HG03439 (cell line): ENCODE data around the gene QKI.
"Not testable (repeated sequence)": the region's sequence is repeated elsewhere in the genome, so short reads cannot be mapped to it uniquely, and the experiment has no call there.

Experiments
- ATAC-seq: cut with Tn5 transposase; IDR thresholded peaks from one replicate; pipeline ENCODE4 v1.9.1; 2021; ENCODE audit warnings: mild to moderate bottlenecking, moderate library complexity; ENCODE audit not compliant: unreplicated experiment

QKI gene

DNA sequence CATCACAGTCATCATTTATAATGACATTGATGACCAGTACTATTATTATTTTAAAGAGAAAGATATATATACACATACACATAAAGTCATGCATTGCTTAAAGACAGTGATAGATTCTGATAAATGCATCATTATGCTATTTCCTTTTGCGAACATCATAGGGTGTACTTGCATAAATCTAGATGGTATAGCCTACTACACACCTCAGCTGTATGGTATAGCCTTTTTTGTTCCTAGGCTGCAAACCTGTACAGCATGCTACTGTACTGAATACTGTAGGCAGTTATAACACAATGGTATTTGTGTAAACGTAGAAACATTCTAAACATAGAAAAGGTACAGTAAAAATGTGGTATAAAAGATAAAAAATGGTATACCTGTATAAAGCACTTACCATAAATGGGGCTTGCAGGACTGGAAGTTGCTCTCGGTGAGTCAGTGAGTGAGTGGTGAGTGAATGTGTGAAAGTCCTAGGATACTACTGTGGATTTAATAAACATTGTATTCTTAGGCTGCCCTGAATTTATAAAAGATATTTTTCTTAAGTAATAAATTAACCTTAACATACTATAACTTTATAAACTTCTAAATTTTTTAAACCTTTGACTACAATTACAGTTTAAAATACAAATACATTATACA lies 23.9 kb downstream of the QKI start:
- ATAC-seq: no peak

DNA sequence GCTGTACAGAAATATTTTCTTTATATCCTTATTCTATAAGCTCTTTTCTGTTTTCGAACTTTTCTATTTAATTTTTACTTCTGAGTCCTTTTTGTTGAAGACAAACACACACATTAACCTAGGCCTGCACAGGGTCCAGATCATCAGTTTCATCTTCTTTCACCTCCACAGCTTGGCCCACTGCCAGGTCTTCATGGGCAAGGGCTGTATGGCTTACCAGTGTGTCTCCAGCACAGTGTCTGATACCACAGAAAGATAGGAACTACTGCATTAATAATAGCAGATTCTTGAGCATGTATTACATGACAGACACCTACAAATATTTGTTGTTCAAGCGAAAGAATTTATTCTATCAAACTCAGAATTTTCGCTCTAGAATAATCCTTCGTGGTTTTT lies 24.4 kb downstream of the QKI start:
- ATAC-seq: no peak

GRCh38 chr6:163439390-163439789 lies 24.9 kb downstream of the QKI start:
- ATAC-seq: not testable (repeated sequence)

DNA sequence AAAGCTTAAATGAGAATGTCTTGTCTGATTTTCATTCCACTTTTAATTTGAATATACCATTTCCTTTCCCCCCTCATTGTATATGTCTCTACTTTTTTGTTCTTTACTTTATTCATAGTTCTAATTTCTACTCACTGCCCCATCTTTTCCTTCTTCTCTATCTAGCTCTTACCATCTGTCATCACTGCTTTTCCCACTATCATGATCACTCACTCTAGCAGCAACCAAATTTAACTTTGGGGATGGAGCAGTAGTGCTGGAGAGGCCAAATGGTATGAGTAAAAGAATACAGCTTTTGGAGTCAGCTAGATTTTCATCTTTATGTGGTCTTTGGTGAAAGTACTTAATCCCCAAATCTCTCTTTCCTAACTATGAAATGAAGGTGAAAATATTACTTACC lies 25.5 kb downstream of the QKI start:
- ATAC-seq: no peak

- no peak for ATAC-seq
Observed at GRCh38 chr6:163442336-163442735, 27.8 kb downstream of the QKI start.

DNA sequence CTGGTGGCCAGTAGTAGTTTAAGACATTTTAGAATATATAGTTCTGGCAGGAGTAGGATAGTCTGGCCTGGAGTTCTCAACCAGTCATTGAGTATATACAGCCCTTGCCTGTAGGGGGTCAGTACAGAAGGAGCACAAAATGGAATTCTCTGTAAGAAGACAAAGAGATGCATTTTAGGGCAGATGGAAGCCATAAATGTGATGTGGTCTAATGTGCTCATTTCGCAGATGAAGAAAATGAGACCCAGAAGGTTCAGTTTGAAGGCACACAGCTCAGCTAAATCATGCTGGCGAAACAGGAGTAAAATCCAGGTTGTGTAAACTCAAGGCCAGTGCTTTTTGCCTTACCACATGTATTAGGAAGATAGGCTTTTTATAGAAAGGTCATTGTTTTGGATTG lies 29.6 kb downstream of the QKI start:
- no peak for ATAC-seq

GRCh38 chr6:163446549-163446948 lies 32.0 kb downstream of the QKI start:
- ATAC-seq: no peak

DNA sequence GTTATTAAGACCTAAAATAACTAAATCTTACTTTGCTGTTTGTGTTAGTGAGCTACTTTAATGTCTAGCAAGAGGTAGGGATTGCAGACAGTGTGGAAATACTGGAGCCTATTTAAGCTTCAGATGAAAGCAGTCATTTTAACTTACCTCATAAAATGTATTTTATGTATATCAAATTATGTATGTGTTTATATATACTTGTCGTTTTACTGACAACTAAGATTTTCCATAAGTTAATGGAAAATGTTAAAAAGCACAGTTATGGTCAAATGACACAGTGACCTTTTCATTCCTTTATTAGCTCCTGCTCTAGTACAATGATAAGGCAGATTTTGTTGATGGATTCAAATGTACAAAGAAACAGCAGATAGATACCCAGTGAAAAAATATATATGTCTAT lies 34.6 kb downstream of the QKI start:
- ATAC-seq: no peak

- ATAC-seq: no peak
Observed at GRCh38 chr6:163454425-163454824, 39.9 kb downstream of the QKI start.

DNA sequence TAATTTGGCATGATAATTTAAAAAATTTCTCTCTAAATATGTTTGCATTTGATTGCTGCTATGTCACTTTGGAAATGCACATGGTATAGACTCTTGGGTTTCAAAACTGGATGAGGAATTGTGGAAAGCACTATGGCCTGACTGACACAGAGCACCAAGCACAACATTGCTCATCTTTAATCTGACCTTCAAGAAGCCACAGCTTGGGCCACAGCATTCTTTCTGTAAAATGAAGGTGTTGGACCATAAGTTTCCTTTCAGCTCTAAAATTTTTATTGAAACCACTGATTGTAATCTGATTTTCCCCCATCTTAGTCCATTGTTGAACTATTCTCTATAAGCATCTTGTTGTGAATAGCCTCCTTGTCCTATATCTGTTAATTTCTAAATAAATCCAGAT lies 41.0 kb downstream of the QKI start:
- no peak for ATAC-seq

DNA sequence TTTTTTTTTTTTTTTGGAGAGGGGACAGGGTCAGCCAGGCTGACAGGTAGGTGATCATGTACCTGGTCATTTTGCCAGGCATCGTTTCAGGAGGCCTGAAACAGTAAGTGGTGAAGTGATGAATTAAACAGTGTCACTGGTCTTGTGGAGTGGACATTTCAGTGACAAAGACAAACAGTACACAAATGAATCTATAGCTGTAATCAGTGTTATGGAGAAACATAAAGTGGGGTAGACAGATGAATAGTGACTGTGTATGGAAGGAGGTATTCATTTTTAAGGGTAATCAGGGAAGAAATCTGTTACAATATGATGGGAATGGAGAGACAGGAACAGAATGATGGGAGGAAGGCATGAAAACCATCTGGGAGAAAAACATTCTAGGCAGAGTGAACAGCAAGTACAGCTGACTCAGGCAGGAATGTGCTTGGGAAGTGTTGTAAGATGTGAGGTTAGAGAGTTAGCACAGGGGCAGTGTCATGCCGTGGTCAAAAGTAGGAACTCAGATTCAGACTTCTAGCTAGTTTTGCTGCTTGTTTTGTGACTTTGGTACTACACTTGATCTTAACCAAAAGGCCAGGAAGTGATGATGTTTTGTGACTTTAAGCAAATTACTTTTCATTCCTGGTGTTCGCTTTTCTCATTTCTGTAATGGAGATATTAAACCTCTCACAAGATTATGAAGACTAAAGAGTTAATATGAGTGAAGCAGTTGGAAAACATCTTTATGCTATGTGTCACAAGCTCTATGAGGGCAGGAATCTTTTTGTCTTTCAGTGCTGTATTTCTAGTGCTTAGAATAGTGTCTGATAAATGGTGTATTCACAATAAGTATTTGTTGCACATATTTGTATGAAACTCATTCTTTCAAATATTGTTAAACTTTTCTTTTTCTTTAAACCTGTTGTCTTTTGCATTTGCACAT lies 43.4 kb downstream of the QKI start:
- ATAC-seq: no peak

DNA sequence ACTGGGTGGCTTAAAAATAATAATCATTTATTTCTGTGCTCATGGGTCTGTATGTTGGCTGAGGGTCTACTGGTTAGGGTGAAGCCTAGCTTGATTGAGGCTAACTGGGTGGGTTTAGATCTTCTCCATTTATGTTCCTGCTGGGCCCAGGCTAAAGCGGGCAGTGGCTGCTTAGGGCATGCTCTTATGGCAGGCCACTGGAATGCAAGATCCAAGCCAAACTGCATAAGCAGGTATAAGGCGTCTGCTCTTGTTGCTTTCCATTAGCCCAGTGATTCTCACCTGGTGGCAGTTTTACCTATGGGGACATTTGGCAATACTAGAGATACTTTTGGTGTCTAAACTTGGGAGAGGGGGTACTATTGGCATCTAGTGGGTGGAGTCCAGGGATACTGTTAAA lies 44.5 kb downstream of the QKI start:
- ATAC-seq: no peak

DNA sequence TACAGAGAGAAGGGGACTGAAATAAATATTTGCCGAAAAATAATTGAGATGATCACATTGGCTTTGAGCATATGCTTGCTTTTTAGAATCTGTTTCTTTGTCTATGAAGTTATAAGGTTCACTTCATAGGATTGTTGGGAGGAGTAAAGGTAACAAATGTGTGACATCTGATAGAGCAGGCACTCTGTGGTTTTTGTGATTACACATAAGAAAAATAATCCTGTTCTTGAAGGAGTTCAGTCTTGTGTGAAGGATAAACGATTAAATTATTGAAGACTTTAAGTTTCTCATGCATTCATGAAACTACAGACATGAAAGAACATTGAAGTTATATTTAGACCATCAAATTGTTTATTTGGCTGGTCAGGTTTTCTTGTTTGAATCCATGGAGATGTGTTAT lies 45.0 kb downstream of the QKI start:
- ATAC-seq: no peak

GRCh38 chr6:163460307-163460782 lies 45.8 kb downstream of the QKI start:
- peak; percentile 93 for ATAC-seq

GRCh38 chr6:163461696-163462095 lies 47.2 kb downstream of the QKI start:
- no peak for ATAC-seq

DNA sequence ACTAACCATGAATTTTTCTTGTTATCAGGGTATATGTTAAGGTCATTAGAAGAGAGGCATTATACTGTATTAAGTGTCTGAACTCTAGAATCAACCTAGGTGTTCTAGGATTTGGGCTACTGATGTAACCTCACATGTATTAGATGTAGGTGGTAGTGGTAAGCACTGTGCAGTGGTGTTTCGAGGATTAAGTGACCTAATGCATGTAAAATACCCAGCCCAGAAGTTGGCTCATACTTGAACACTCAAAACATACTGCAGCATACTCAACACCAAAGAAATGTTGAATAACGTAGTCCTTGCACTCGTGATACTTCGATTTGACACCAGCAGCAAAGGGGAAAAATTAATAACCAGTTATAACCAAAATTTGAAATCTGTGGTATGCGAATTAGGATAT lies 48.7 kb downstream of the QKI start:
- ATAC-seq: no peak

DNA sequence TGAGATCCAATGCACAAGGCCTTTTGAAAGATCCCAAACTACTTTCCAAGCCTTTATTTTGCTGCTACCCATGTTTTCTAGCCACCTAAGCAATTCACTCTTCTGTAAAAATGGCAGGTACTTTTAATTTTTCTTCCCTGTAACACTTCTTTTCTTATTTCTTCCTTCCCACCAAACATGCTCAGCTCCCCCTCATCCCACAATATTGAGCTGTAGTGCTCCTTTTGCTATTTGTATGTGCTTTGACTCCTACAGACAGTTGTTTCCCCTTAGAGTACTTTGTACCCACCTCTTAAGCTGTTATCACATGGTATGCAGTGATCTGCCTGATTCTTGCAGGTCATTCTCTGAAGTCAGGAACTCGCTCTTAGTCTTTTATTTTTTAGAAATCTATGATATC lies 49.3 kb downstream of the QKI start:
- ATAC-seq: no peak

GRCh38 chr6:163466839-163467390 lies 52.4 kb downstream of the QKI start:
- ATAC-seq: no peak

DNA sequence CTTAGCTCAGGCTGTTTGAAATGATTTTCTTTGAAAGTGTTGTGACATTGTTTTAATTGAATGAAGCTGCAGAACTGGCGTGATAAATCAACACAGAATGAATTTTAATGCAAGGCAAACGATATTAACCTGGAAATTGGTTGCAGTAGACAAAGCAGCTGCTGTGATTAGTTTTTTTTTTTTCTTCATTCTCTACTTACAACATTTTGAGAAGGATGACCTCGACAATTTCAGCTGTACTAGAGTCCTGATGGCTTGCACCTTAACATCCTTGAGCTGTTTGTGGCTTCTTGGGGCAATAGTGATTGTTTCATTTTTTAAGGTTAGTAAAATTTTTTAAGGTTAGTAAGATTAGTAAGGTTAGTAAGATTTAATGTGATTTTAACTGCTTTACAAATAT lies 54.2 kb downstream of the QKI start:
- ATAC-seq: no peak

DNA sequence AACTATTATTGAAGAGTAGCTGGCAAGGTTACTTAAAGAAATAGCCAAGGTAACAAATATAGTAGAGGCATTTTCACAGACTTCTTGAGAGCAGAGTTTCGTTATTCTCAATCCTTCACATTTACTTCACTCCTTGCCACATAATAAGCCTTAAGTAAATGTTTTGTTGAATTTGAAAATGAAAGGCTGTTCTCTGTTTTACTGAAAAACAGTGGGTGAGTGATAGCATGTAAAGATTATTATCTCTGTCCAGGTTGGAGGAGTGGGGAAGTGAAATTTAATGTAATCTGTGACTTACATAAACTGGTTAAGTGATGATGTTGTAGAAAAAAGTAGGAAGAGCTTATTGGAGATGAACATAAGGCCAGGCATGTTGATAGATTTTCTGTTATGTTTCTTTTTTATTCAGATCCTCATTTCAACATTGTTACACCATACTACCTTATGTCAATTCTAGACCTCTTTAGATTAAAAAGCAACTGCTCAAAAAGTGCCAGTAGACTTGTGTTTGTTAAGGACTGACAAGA lies 55.0 kb downstream of the QKI start:
- no peak for ATAC-seq

GRCh38 chr6:163470611-163471010 lies 56.1 kb downstream of the QKI start:
- no peak for ATAC-seq

GRCh38 chr6:163474581-163474980 lies 60.1 kb downstream of the QKI start:
- ATAC-seq: no peak
